DND-41 (cell line): Measurements from ENCODE around the gene ADAM17.

Experiments used
- ATAC-seq: fragments of 200-7000 bp; cut with Tn5 transposase; 3 replicates; pipeline ENCODE4 v1.9.1; 2021; ENCODE audit warnings: low read depth; ENCODE audit not compliant: insufficient read depth
- DNase-seq: peaks from one replicate; pipeline ENCODE4 v3.0.0-alpha.2; 2020
- H2AFZ ChIP-seq: 2 replicates; pipeline ENCODE4 v1.6.0; 2012; ENCODE audit warnings: low read depth, low read length
- H3K27ac ChIP-seq: 2 replicates; pipeline ENCODE4 v1.5.1; 2012; ENCODE audit warnings: low read length, inconsistent platforms
- H3K27me3 ChIP-seq: fragments of 200-600 bp; sonication (generic); 2 replicates; pipeline ENCODE4 v1.6.0; 2012; ENCODE audit warnings: low read length, mild to moderate bottlenecking, inconsistent platforms; ENCODE audit not compliant: insufficient read depth, poor library complexity
- H3K36me3 ChIP-seq: 2 replicates; pipeline ENCODE4 v1.5.1; 2012; ENCODE audit warnings: low read length, inconsistent platforms; ENCODE audit not compliant: insufficient read depth
- H3K4me1 ChIP-seq: 2 replicates; pipeline ENCODE4 v1.5.1; 2012; ENCODE audit warnings: mild to moderate bottlenecking, low read length; ENCODE audit not compliant: insufficient read depth
- H3K4me2 ChIP-seq: 2 replicates; pipeline ENCODE4 v1.6.0; 2012; ENCODE audit warnings: mild to moderate bottlenecking, moderate library complexity, low read length, inconsistent platforms; ENCODE audit not compliant: insufficient read depth
- H3K4me3 ChIP-seq, 2 experiments: fragments of 200-600 bp in 1 of 2; shearing (Covaris generic) in 1 of 2; 2 replicates each; pipeline ENCODE4 v1.5.1; 2012 to 2016; ENCODE audit warnings: inconsistent platforms in 2 of 2, low read length in 2 of 2, mild to moderate bottlenecking in 2 of 2, low read depth in 1 of 2, moderate library complexity in 1 of 2
- H3K79me2 ChIP-seq: 2 replicates; pipeline ENCODE4 v1.6.0; 2012; ENCODE audit warnings: low read length, inconsistent platforms; ENCODE audit not compliant: insufficient read depth
- H3K9ac ChIP-seq: 2 replicates; pipeline ENCODE4 v1.6.0; 2012; ENCODE audit warnings: low read depth, mild to moderate bottlenecking, inconsistent platforms, low read length, moderate library complexity
- H3K9me3 ChIP-seq: 2 replicates; pipeline ENCODE4 v1.5.1; 2012; ENCODE audit warnings: low read length, moderate library complexity, mild to moderate bottlenecking, inconsistent platforms; ENCODE audit not compliant: insufficient read depth, severe bottlenecking
- H4K20me1 ChIP-seq: 2 replicates; pipeline ENCODE4 v1.6.0; 2012; ENCODE audit warnings: low read length; ENCODE audit not compliant: insufficient read depth
- EZH2 ChIP-seq: IDR thresholded peaks from 3 replicates; pipeline ENCODE4 v1.6.1; 2012; ENCODE audit warnings: borderline replicate concordance, low read depth, mild to moderate bottlenecking, moderate library complexity, low read length, inconsistent platforms; ENCODE audit not compliant: severe bottlenecking
- TF ChIP-seq, protein P1 (sequence below): IDR thresholded peaks from 2 replicates; pipeline ENCODE4 v1.5.1; 2012; ENCODE audit warnings: borderline replicate concordance, low read length, moderate library complexity, mild to moderate bottlenecking; ENCODE audit not compliant: poor library complexity, severe bottlenecking; ENCODE audit errors: extremely low read depth

Gene ADAM17

DNA sequence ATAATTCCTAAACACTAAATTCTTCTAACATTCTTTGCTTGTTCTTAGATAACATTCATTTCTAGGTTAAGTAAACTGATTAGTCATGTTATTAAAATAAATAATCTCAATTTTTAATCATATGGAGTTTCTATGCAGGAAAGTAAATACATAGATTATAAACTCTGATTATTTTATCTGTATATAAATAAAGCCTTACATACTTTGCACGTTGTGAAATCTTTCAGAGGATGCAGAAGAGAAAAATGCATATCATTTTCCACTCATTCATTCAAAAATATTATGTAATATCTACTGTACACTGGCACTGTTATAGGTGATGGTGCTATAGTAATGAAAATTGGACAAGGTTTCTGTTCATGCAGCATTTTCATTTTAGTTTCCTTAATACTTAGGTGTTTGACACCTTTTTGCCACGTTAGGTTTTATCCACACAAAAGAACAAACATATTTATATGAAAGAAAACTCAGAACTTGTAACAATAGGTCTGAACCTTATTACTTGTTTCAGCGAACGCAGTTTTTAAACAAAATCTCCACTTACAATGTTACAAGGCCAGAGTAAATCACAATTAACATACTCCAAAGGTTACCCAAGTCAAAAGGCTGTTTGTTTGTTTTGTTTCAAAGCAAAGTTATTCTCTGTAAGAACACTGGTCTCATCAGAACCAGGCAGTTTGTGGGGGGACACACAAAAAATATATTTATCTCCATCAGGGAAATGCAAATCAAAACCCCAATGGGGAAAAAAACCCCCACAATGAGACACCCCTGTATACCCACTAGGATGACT lies 27.4 kb downstream of the ADAM17 start:
- no peaks in the 10 kb centered on the region for H3K27me3 ChIP-seq
- H3K36me3 ChIP-seq, result peaks cover 74% of the 10 kb centered on the region
- no peak overlapping the region for H3K27ac ChIP-seq
- ATAC-seq (no peak), DNase-seq (no peak)
- no peak for TF ChIP-seq EZH2
- TF ChIP-seq, protein P1, sequence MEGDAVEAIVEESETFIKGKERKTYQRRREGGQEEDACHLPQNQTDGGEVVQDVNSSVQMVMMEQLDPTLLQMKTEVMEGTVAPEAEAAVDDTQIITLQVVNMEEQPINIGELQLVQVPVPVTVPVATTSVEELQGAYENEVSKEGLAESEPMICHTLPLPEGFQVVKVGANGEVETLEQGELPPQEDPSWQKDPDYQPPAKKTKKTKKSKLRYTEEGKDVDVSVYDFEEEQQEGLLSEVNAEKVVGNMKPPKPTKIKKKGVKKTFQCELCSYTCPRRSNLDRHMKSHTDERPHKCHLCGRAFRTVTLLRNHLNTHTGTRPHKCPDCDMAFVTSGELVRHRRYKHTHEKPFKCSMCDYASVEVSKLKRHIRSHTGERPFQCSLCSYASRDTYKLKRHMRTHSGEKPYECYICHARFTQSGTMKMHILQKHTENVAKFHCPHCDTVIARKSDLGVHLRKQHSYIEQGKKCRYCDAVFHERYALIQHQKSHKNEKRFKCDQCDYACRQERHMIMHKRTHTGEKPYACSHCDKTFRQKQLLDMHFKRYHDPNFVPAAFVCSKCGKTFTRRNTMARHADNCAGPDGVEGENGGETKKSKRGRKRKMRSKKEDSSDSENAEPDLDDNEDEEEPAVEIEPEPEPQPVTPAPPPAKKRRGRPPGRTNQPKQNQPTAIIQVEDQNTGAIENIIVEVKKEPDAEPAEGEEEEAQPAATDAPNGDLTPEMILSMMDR, result no peak
- no peak overlapping the region for H3K4me2 ChIP-seq
- no peak overlapping the region for H3K9ac ChIP-seq
- H3K4me1 ChIP-seq, result no peaks in the 10 kb centered on the region
- no peak overlapping the region for H3K4me3 ChIP-seq
- H3K79me2 ChIP-seq, result peaks cover 3% of the 10 kb centered on the region; the same call in 1 of the 2 replicates
- no peaks in the 10 kb centered on the region for H3K9me3 ChIP-seq
- no peaks in the 10 kb centered on the region for H4K20me1 ChIP-seq
- no peak overlapping the region for H2AFZ ChIP-seq

DNA sequence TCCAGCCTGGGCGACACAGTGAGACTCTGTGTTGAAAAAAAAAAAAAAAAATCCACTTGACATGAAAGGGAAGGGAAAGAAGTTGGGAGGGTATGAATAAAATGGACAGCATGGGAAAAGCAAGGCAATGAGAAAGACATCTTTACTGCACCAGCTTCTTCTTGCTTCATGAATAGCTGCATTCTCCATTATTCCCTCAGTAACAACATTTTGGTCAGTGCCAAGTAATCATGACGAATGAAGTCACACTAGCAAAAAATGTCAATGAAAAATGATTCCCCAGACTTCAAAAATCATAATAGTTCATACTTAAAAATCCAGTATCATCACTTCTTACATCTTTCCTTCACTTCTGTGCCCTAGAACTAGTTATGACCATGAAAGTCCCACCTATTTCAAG lies 30.4 kb downstream of the ADAM17 start:
- no peak overlapping the region for H2AFZ ChIP-seq
- no peaks in the 10 kb centered on the region for H3K27me3 ChIP-seq
- H3K9ac ChIP-seq, result no peak overlapping the region
- DNase-seq (no peak), ATAC-seq (no peak)
- no peaks in the 10 kb centered on the region for H3K79me2 ChIP-seq
- no peaks in the 10 kb centered on the region for H3K4me1 ChIP-seq
- no peaks in the 10 kb centered on the region for H4K20me1 ChIP-seq
- TF ChIP-seq, protein P1, result no peak
- no peak for TF ChIP-seq EZH2
- no peaks in the 10 kb centered on the region for H3K9me3 ChIP-seq
- H3K36me3 ChIP-seq, result peaks cover 81% of the 10 kb centered on the region
- H3K4me3 ChIP-seq, result no peak overlapping the region
- H3K27ac ChIP-seq, result no peak overlapping the region
- no peak overlapping the region for H3K4me2 ChIP-seq

DNA sequence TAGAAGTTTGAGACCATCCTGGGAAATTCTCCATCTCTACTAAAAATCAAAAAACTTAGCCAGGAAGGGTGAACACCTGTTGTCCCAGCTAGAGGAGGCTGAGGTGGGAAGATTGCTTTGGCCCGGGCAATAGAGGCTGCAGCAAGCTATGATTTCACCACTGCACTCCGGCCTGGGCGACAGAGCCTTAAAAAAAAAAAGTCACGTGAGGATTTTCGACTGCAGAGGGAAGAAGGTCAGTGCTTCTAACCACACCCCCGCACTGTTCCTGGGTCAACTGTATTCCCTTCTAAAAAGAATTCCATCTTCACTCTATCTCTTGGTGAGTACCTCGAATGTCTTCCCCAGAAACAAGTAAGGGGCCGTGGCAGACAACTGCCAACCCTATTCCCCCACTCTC lies 31.3 kb downstream of the ADAM17 start:
- H3K27me3 ChIP-seq, result no peaks in the 10 kb centered on the region

More for the DNA sequence above, 31.3 kb downstream of the ADAM17 start:
- no peaks in the 10 kb centered on the region for H3K9me3 ChIP-seq
- H3K4me1 ChIP-seq, result no peaks in the 10 kb centered on the region
- no peaks in the 10 kb centered on the region for H3K79me2 ChIP-seq
- no peak overlapping the region for H3K4me3 ChIP-seq
- no peak overlapping the region for H2AFZ ChIP-seq
- TF ChIP-seq, protein P1, result no peak
- no peak for TF ChIP-seq EZH2
- ATAC-seq, result no peak
- H4K20me1 ChIP-seq, result peaks cover 4% of the 10 kb centered on the region; the same call in 1 of the 2 replicates
- no peak overlapping the region for H3K9ac ChIP-seq
- no peak overlapping the region for H3K27ac ChIP-seq
- peaks cover 83% of the 10 kb centered on the region for H3K36me3 ChIP-seq
- H3K4me2 ChIP-seq, result no peak overlapping the region
- no peak for DNase-seq
